LNCaP clone FGC (cell line): ENCODE measurements around the gene REEP3.
"Not testable (repeated sequence)": the region's sequence is repeated elsewhere in the genome, so short reads cannot be mapped to it uniquely, and the experiment has no call there.

Experiments used
- DNase-seq: peaks from one replicate; pipeline ENCODE4 v3.0.0-alpha.2; 2011; ENCODE audit warnings: low read depth
- H3K4me3 ChIP-seq: 2 replicates; pipeline ENCODE4 v1.5.1; 2011; ENCODE audit warnings: mild to moderate bottlenecking, low read depth, low read length, control low read depth
- TF ChIP-seq, protein P1 (sequence below): IDR thresholded peaks from 2 replicates; pipeline ENCODE4 v1.5.1; 2012; ENCODE audit warnings: mild to moderate bottlenecking; ENCODE audit not compliant: control insufficient read depth, insufficient read depth; ENCODE audit errors: extremely low read depth

Gene REEP3

GRCh38 chr10:63496561-63496960 is 24.6 kb upstream of the REEP3 start:
- TF ChIP-seq, protein P1, sequence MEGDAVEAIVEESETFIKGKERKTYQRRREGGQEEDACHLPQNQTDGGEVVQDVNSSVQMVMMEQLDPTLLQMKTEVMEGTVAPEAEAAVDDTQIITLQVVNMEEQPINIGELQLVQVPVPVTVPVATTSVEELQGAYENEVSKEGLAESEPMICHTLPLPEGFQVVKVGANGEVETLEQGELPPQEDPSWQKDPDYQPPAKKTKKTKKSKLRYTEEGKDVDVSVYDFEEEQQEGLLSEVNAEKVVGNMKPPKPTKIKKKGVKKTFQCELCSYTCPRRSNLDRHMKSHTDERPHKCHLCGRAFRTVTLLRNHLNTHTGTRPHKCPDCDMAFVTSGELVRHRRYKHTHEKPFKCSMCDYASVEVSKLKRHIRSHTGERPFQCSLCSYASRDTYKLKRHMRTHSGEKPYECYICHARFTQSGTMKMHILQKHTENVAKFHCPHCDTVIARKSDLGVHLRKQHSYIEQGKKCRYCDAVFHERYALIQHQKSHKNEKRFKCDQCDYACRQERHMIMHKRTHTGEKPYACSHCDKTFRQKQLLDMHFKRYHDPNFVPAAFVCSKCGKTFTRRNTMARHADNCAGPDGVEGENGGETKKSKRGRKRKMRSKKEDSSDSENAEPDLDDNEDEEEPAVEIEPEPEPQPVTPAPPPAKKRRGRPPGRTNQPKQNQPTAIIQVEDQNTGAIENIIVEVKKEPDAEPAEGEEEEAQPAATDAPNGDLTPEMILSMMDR, result no peak
- no peak for DNase-seq
- H3K4me3 ChIP-seq, result no peak overlapping the region

DNA sequence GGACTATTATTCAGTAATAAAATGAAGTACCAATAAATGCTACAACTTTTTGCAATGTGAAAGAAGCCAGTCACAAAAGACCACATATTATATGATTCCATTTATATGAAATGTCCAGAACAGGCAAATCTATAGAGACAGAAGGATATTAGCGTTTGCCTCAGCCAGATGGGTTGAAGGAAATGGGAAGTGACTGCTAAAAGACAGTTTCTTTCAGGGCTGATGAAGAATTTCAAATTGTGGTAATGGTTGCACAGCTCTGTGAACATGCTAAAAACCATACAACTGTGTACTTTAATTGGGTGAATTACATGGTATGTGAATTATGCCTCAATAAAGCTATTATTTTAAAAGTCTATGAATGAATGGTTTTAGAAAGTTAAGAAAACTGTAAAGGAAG is 23.9 kb upstream of the REEP3 start:
- H3K4me3 ChIP-seq, result no peak overlapping the region
- no peak for DNase-seq
- TF ChIP-seq, protein P1, result no peak

GRCh38 chr10:63498665-63499064 is 22.5 kb upstream of the REEP3 start:
- TF ChIP-seq, protein P1, result no peak
- no peak overlapping the region for H3K4me3 ChIP-seq
- DNase-seq, result no peak

GRCh38 chr10:63500551-63500950 is 20.6 kb upstream of the REEP3 start:
- DNase-seq, H3K4me3 ChIP-seq: not testable (repeated sequence)

DNA sequence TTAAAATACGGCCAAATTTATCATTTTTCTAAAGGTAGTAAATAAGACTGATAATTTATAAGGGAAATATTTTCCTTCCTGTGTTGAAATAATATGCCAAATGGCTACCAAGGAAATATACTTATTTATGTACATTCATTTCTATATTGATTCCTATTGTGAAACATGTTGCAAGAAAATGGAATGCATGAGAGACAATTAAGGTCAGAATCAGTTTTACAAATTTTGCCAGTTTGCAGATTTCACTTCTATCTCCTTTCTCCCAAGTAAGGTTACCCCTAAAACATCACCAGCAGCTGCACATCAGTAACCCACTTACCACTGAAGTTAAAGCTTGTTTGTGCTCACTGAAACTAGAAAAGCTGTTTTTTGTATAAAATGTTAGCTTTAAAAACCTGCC is 19.2 kb upstream of the REEP3 start:
- TF ChIP-seq, protein P1, result no peak
- no peak for DNase-seq
- H3K4me3 ChIP-seq, result no peak overlapping the region

DNA sequence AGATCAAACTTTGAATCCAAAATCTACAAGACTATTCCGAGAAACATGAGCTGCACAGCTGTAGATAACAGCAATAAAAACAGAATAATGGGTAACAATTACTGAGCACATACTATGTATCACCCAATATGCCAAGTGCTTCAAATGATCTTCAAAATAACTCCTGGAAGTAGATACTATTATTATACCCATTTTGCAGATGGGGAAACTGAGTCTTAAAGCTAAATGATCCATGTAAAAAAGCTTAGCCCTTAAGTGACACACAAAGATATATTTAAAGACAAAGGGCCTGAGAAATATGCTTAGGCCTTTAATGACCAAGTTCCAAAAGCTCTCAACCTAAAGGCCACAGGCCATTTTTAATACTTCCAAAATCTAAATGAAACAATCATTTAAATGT is 18.4 kb upstream of the REEP3 start:
- TF ChIP-seq, protein P1, result no peak
- H3K4me3 ChIP-seq, result no peak overlapping the region
- DNase-seq, result no peak

GRCh38 chr10:63503395-63503794 is 17.8 kb upstream of the REEP3 start:
- DNase-seq, result no peak
- H3K4me3 ChIP-seq, result no peak overlapping the region
- TF ChIP-seq, protein P1, result no peak
